Thyroid gland (tissue), 4 donors: ENCODE measurements around the gene SPRR2D. TPM values are rescaled to one million over a fixed set of nuclear protein-coding genes. Genes with fewer than 3 reads are reported as not detected.

ENCODE experiments used
- DNase-seq, 2 donors: peaks; one replicate each; pipeline ENCODE4 v3.0.0-alpha.2; 2019
- H3K27ac ChIP-seq, 3 donors: fragments of 200-600 bp; sonication (generic); 1 replicate in 2 of 3; 2 replicates in 1 of 3; pipeline ENCODE4 v1.5.1; 2016 to 2019; ENCODE audit warnings: mild to moderate bottlenecking in 1 of 3, moderate library complexity in 1 of 3
- H3K27me3 ChIP-seq: fragments of 200-600 bp; sonication (generic); one replicate; pipeline ENCODE4 v1.5.1; 2019
- H3K36me3 ChIP-seq, 2 donors: fragments of 200-600 bp; sonication (generic); one replicate each; pipeline ENCODE4 v1.5.1; 2016 to 2019
- H3K4me1 ChIP-seq, 2 donors: fragments of 200-600 bp; sonication (generic); one replicate each; pipeline ENCODE4 v1.5.1; 2017 to 2019
- H3K4me3 ChIP-seq, 3 donors: fragments of 200-600 bp; sonication (generic); replicated peaks in 1 of 3; 1 replicate in 2 of 3; 2 replicates in 1 of 3; pipeline ENCODE4 v1.5.1; 2016; ENCODE audit warnings: mild to moderate bottlenecking in 1 of 3
- H3K9me3 ChIP-seq: fragments of 200-600 bp; sonication (generic); one replicate; pipeline ENCODE4 v1.5.1; 2017
- CTCF ChIP-seq, 6 experiments: fragments of 200-600 bp in 3 of 6; fragments of 450-650 bp in 3 of 6; sonication (generic) in 3 of 6; IDR thresholded peaks; one replicate each; pipeline ENCODE4 v1.5.1; 2016 to 2019; ENCODE audit warnings: antibody characterized with exemption in 6 of 6, mild to moderate bottlenecking in 2 of 6, inconsistent platforms in 1 of 6, moderate library complexity in 1 of 6
- POLR2A ChIP-seq, 2 donors: fragments of 450-650 bp; IDR thresholded peaks; one replicate each; pipeline ENCODE4 v1.6.1; 2017; ENCODE audit warnings: antibody characterized with exemption in 2 of 2, mild to moderate bottlenecking in 2 of 2, moderate library complexity in 1 of 2
- WGBS, 2 donors: methylation state at CpG; one replicate each; pipeline ENCODE4 v1.1.5; 2017; 5-methylcytosine and 5-hydroxymethylcytosine counted together
- intact Hi-C: fragments of 100-400 bp; cut with DNase I; formaldehyde crosslinking; loops from one replicate; pipeline ENCODE4 v1.15.1; 2023
- small RNA-seq: library from RNA; depleted of rRNA; stranded (forward); fragments of <200 nt; gene quantifications from one replicate; pipeline ENCODE3, GENCODE V24; 2016
- total RNA-seq, 4 donors: library from RNA; depleted of rRNA; stranded (reverse); fragments of >200 nt; gene quantifications; one replicate each; pipeline ENCODE4 v1.2.3, GENCODE V29; 2016

Gene SPRR2D
- total RNA-seq, 4 donors from 2014 or later, result not detected

GRCh38 chr1:152996633-152997400 is 44.1 kb downstream of the SPRR2D start:
- Histone ChIP-seq H3K27ac (no peak overlapping the region), H3K9me3 (no peaks in the 10 kb centered on the region), H3K4me3 (no peak overlapping the region), H3K4me1 (no peaks in the 10 kb centered on the region), H3K36me3 (no peaks in the 10 kb centered on the region), H3K27me3 (no peaks in the 10 kb centered on the region)
- TF ChIP-seq POLR2A (IDR thresholded peaks at IDR 0.05) (no peak), CTCF (IDR thresholded peaks at IDR 0.05) (no peak)
- 18 to 22% methylated on average over 5 of the region's 5 CpGs for WGBS, 2 donors
- no peak for DNase-seq
- intact Hi-C loops, result no loop called here

- Histone ChIP-seq H3K4me1 (no peaks in the 10 kb centered on the region), H3K27ac (no peak overlapping the region), H3K27me3 (no peaks in the 10 kb centered on the region), H3K36me3 (no peaks in the 10 kb centered on the region), H3K4me3 (no peak overlapping the region), H3K9me3 (no peaks in the 10 kb centered on the region)
- 41 to 49% methylated on average over 1 of the region's 1 CpG for WGBS, 2 donors
- TF ChIP-seq CTCF (IDR thresholded peaks at IDR 0.05) (no peak), POLR2A (IDR thresholded peaks at IDR 0.05) (no peak)
- intact Hi-C loops, result no loop called here
- no peak for DNase-seq
Measured at GRCh38 chr1:152995842-152996241, 45.1 kb downstream of the SPRR2D start.

- DNase-seq, result no peak
- no peak overlapping the region for H3K27ac ChIP-seq
- H3K4me3 ChIP-seq, result no peak overlapping the region
- H3K36me3 ChIP-seq, result no peaks in the 10 kb centered on the region
- no peaks in the 10 kb centered on the region for H3K4me1 ChIP-seq
- no peaks in the 10 kb centered on the region for H3K9me3 ChIP-seq
- no peaks in the 10 kb centered on the region for H3K27me3 ChIP-seq
- 74 to 77% methylated on average over 5 to 6 of the region's 6 CpGs for WGBS, 2 donors
- intact Hi-C loops, result no loop called here
- no peak for TF ChIP-seq CTCF (IDR thresholded peaks at IDR 0.05)
- TF ChIP-seq POLR2A (IDR thresholded peaks at IDR 0.05), result no peak
Measured at GRCh38 chr1:152993186-152993585, 47.7 kb downstream of the SPRR2D start.

Small RNA genes lying within 50 kb of the gene (small RNA-seq; reads per million reads assigned to genes)
- gene AL356867.1 (not detected), gene RF00322 (not detected)

Other genes with a start within 250 kb of the SPRR2D start
- not detected for gene LCE1D, start 244.4 kb downstream of the SPRR2D start, total RNA-seq
- not detected for gene LCE1C, start 234.5 kb downstream of the SPRR2D start, total RNA-seq
- not detected for gene LCE1B, start 229.1 kb downstream of the SPRR2D start, total RNA-seq
- gene LCE1A, start 213.6 kb downstream of the SPRR2D start, total RNA-seq, result not detected
- not detected for gene LCE6A, start 198.3 kb downstream of the SPRR2D start, total RNA-seq
- gene LCE7A, start 181.1 kb downstream of the SPRR2D start, total RNA-seq, result not detected
- 1 to 10 TPM in 1 of 4 donors, not detected in 3; 2.6 TPM for gene SMCP, start 162.8 kb downstream of the SPRR2D start, total RNA-seq
- gene IVL, start 132.6 kb downstream of the SPRR2D start, total RNA-seq, result not detected
- gene SPRR5, start 93.9 kb downstream of the SPRR2D start, total RNA-seq, result not detected
- not detected for gene SPRR4, start 70.5 kb downstream of the SPRR2D start, total RNA-seq
- gene SPRR1A, start 57.0 kb downstream of the SPRR2D start, total RNA-seq, result not detected
- not detected for gene SPRR3, start 39.4 kb downstream of the SPRR2D start, total RNA-seq
- gene SPRR1B, start 9.9 kb downstream of the SPRR2D start, total RNA-seq, result not detected
- not detected for gene SPRR2A, start 16.4 kb upstream of the SPRR2D start, total RNA-seq
- not detected for gene SPRR2B, start 30.5 kb upstream of the SPRR2D start, total RNA-seq
- gene SPRR2E, start 53.4 kb upstream of the SPRR2D start, total RNA-seq, result not detected
- not detected for gene SPRR2F, start 72.4 kb upstream of the SPRR2D start, total RNA-seq
- gene SPRR2G, start 109.8 kb upstream of the SPRR2D start, total RNA-seq, result not detected
- 1 to 10 TPM in 1 of 4 donors, not detected in 3; 3.6 TPM for gene LELP1, start 162.3 kb upstream of the SPRR2D start, total RNA-seq
- not detected for gene PRR9, start 176.5 kb upstream of the SPRR2D start, total RNA-seq
- gene LORICRIN, start 218.6 kb upstream of the SPRR2D start, total RNA-seq, result not detected